Measurements from ENCODE around the gene LMAN1. TPM values are rescaled to one million over a fixed set of nuclear protein-coding genes. Genes with fewer than 3 reads are reported as not detected.

LMAN1 gene
- total and polyA plus RNA-seq, 2 of the 13 experiments (the other 11 are each of a cell fraction or from before 2014, with no cell fraction given): 127 to 131 TPM

DNA sequence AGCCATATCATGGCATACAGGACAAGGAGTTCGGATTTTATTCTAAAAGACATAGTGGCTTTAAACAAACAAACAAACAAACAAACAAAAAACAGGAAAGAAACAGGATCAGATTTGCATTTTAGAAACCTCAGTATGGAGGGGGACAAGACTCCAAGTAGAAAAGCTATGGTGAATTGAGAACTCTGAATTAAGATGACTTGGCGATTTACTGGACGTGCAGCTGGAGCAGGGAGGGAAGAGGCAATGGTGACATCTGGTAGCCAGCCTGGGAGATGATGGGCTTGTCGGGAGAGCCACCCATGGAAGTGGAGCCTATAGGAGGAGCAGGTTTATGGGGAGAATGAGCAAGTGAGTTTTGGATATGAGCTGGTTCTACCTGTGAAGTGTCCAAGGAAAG lies 53.8 kb downstream of the LMAN1 start:
- in situ Hi-C loops (cut with HindIII; ENCODE audit: extremely low pct_ligation_motif_present, low pct_unique_long_range_greater_than_20kb): loop anchor here (5.0 kb wide), 1 partner anchor 97 kb away; no protein-coding TSS in a partner anchor
- H3K4me1 ChIP-seq (ENCODE audit: insufficient read depth, low read length): 0 out of 2 replicates have a peak, but pooled peaks cover 4% of the 10 kb centered on the region
- TF ChIP-seq MAFK (conservative IDR thresholded peaks at IDR 0.05 in 1 of 2, IDR thresholded peaks at IDR 0.05 in 1 of 2; ENCODE audit: low read length in 2 of 2): 0 out of 4 replicates have a peak, but pooled peaks have one; percentile 6 to 30
- TF ChIP-seq, protein P1, sequence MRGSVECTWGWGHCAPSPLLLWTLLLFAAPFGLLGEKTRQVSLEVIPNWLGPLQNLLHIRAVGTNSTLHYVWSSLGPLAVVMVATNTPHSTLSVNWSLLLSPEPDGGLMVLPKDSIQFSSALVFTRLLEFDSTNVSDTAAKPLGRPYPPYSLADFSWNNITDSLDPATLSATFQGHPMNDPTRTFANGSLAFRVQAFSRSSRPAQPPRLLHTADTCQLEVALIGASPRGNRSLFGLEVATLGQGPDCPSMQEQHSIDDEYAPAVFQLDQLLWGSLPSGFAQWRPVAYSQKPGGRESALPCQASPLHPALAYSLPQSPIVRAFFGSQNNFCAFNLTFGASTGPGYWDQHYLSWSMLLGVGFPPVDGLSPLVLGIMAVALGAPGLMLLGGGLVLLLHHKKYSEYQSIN (CRISPR knock-in tag; IDR thresholded peaks at IDR 0.05; ENCODE audit: borderline replicate concordance): no peak

DNA sequence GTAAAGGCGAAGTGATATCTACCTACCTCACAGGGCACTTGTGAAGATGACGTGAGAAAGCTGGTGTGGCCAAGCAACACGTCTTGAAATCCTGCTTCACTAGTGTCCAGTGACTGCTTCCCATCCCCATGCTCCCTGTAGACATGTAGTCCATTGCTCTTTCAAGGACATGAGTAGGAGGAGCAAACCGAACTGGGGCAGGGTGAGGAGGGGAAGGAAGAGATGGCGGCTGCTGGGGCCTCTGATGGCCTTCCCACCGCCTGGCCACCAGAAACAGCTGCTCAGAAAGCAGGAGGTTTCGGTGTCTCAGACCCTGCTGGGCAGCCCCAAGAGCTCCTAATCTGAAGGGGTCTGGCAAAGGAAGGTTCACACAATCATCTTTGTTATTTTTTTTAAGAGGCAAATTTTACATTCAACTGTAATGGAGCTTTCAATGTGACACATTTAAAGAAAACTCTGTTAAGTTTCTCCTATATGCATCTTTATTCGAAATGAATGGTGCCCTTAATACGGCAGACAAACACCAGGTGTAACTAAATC lies 55.3 kb downstream of the LMAN1 start:
- H3K4me2 ChIP-seq (ENCODE audit: low read depth, low read length): no peak overlapping the region
- WGBS (ENCODE audit: low lambda C conversion rate): 7% methylated on average over 9 of the region's 9 CpGs
- POLR2A ChIA-PET: no interaction called here
- CTCF ChIA-PET (ENCODE audit: low intra/inter-chr PET ratio, low total read pairs): no interaction called here
- no TSS peak for BruUV-seq (replicated peaks)
- FAIRE-seq (no peak), DNase-seq (ENCODE audit: low spot score) (no peak), ATAC-seq (no peak)
- H2AFZ ChIP-seq (ENCODE audit: low read length): no peak overlapping the region
- H3K27ac ChIP-seq (ENCODE audit: extremely low read length, insufficient read depth, low read length): no peak overlapping the region
- intact Hi-C loops (cut with micrococcal nuclease; ENCODE audit: unreplicated experiment) (no loop called here), in situ Hi-C loops (cut with HindIII; ENCODE audit: extremely low pct_ligation_motif_present, low pct_unique_long_range_greater_than_20kb) (no loop called here)
- no peak overlapping the region for H3K9ac ChIP-seq (ENCODE audit: insufficient read depth, low read depth, low read length)
- no peaks in the 10 kb centered on the region for H3K9me3 ChIP-seq (ENCODE audit: low read length)
- peaks cover 3 to 64% of the 10 kb centered on the region in 2 experiments; a peak in 4 of 5 replicates for H3K27me3 ChIP-seq (ENCODE audit: control insufficient read depth in 1 of 2, insufficient read depth in 2 of 2, low read length in 2 of 2)
- H3K36me3 ChIP-seq (replicated peaks in 1 of 2; ENCODE audit: control insufficient read depth in 1 of 2, insufficient read depth in 2 of 2, low read length in 2 of 2): no peaks in the 10 kb centered on the region
- 0 out of 2 replicates have a peak, but pooled peaks cover 4% of the 10 kb centered on the region for H3K4me1 ChIP-seq (ENCODE audit: insufficient read depth, low read length)
- H3K4me3 ChIP-seq (replicated peaks in 1 of 3; ENCODE audit: insufficient read depth in 1 of 3, low read depth in 2 of 3, low read length in 3 of 3): no peak overlapping the region
- no peaks in the 10 kb centered on the region for H3K79me2 ChIP-seq (ENCODE audit: insufficient read depth, low read length)
- H4K20me1 ChIP-seq (ENCODE audit: insufficient read depth, low read length): 0 out of 2 replicates have a peak, but pooled peaks cover 3% of the 10 kb centered on the region
- TF ChIP-seq, protein P2, sequence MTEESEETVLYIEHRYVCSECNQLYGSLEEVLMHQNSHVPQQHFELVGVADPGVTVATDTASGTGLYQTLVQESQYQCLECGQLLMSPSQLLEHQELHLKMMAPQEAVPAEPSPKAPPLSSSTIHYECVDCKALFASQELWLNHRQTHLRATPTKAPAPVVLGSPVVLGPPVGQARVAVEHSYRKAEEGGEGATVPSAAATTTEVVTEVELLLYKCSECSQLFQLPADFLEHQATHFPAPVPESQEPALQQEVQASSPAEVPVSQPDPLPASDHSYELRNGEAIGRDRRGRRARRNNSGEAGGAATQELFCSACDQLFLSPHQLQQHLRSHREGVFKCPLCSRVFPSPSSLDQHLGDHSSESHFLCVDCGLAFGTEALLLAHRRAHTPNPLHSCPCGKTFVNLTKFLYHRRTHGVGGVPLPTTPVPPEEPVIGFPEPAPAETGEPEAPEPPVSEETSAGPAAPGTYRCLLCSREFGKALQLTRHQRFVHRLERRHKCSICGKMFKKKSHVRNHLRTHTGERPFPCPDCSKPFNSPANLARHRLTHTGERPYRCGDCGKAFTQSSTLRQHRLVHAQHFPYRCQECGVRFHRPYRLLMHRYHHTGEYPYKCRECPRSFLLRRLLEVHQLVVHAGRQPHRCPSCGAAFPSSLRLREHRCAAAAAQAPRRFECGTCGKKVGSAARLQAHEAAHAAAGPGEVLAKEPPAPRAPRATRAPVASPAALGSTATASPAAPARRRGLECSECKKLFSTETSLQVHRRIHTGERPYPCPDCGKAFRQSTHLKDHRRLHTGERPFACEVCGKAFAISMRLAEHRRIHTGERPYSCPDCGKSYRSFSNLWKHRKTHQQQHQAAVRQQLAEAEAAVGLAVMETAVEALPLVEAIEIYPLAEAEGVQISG (CRISPR knock-in tag; IDR thresholded peaks at IDR 0.05): no peak
- TF ChIP-seq GABPA (IDR thresholded peaks at IDR 0.05; ENCODE audit: low read depth, low read length) (no peak), GABPA (CRISPR knock-in tag; IDR thresholded peaks at IDR 0.05; ENCODE audit: low read depth) (no peak), GATAD1 (CRISPR knock-in tag; IDR thresholded peaks at IDR 0.05) (no peak), ZFP90 (CRISPR knock-in tag; IDR thresholded peaks at IDR 0.05; ENCODE audit: borderline replicate concordance) (no peak), NFIB (CRISPR knock-in tag; IDR thresholded peaks at IDR 0.05; ENCODE audit: borderline replicate concordance) (no peak), ZNF703 (CRISPR knock-in tag; IDR thresholded peaks at IDR 0.05; ENCODE audit: borderline replicate concordance) (no peak), ZNF891 (CRISPR knock-in tag; IDR thresholded peaks at IDR 0.05) (no peak), ETV6 (CRISPR knock-in tag; conservative IDR thresholded peaks at IDR 0.05) (no peak), STAG1 (CRISPR knock-in tag; IDR thresholded peaks at IDR 0.05) (no peak), ZNF605 (CRISPR knock-in tag; IDR thresholded peaks at IDR 0.05) (no peak), ZBTB1 (CRISPR knock-in tag; IDR thresholded peaks at IDR 0.05; ENCODE audit: borderline replicate concordance) (no peak), ZNF619 (CRISPR knock-in tag; IDR thresholded peaks at IDR 0.05) (no peak)

More for the DNA sequence above, 53.8 kb downstream of the LMAN1 start:
- Histone ChIP-seq H3K79me2 (ENCODE audit: insufficient read depth, low read length) (no peaks in the 10 kb centered on the region), H3K4me2 (ENCODE audit: low read depth, low read length) (no peak overlapping the region), H3K36me3 (replicated peaks in 1 of 2; ENCODE audit: control insufficient read depth in 1 of 2, insufficient read depth in 2 of 2, low read length in 2 of 2) (no peaks in the 10 kb centered on the region), H3K9me3 (ENCODE audit: low read length) (no peaks in the 10 kb centered on the region), H3K27ac (ENCODE audit: extremely low read length, insufficient read depth, low read length) (no peak overlapping the region), H3K9ac (ENCODE audit: insufficient read depth, low read depth, low read length) (no peak overlapping the region), H2AFZ (ENCODE audit: low read length) (no peak overlapping the region), H3K27me3 (ENCODE audit: control insufficient read depth in 1 of 2, insufficient read depth in 2 of 2, low read length in 2 of 2) (peaks cover 3 to 61% of the 10 kb centered on the region in 2 experiments; a peak in 4 of 5 replicates), H3K4me3 (replicated peaks in 1 of 3; ENCODE audit: insufficient read depth in 1 of 3, low read depth in 2 of 3, low read length in 3 of 3) (no peak overlapping the region), H4K20me1 (ENCODE audit: insufficient read depth, low read length) (0 out of 2 replicates have a peak, but pooled peaks cover 3% of the 10 kb centered on the region)
- WGBS (ENCODE audit: low lambda C conversion rate): 2% methylated on average over 4 of the region's 4 CpGs
- DNase-seq (ENCODE audit: low spot score): no peak
- ATAC-seq: no peak
- no TSS peak for BruUV-seq (replicated peaks)
- intact Hi-C loops (cut with micrococcal nuclease; ENCODE audit: unreplicated experiment): loop anchor here (5.0 kb wide), 1 partner anchor 223 kb away; no protein-coding TSS in a partner anchor
- POLR2A ChIA-PET: no interaction called here
- no peak for FAIRE-seq
- CTCF ChIA-PET (ENCODE audit: low intra/inter-chr PET ratio, low total read pairs): no interaction called here
